SHP77 treated with DMSO at 0.1 percent for 48 hours (cell line): ENCODE data around the gene GSE1.
A peak's percentile ranks its signal among the peaks of the same experiment; 100 is the strongest.

ENCODE experiments used
- DNase-seq: peaks from one replicate; lab custom pipeline; 2025; lab: John Stamatoyannopoulos, UW

Gene GSE1

GRCh38 chr16:85605051-85605911 lies 7.8 kb upstream of the GSE1 start:
- DNase-seq: no peak

DNA sequence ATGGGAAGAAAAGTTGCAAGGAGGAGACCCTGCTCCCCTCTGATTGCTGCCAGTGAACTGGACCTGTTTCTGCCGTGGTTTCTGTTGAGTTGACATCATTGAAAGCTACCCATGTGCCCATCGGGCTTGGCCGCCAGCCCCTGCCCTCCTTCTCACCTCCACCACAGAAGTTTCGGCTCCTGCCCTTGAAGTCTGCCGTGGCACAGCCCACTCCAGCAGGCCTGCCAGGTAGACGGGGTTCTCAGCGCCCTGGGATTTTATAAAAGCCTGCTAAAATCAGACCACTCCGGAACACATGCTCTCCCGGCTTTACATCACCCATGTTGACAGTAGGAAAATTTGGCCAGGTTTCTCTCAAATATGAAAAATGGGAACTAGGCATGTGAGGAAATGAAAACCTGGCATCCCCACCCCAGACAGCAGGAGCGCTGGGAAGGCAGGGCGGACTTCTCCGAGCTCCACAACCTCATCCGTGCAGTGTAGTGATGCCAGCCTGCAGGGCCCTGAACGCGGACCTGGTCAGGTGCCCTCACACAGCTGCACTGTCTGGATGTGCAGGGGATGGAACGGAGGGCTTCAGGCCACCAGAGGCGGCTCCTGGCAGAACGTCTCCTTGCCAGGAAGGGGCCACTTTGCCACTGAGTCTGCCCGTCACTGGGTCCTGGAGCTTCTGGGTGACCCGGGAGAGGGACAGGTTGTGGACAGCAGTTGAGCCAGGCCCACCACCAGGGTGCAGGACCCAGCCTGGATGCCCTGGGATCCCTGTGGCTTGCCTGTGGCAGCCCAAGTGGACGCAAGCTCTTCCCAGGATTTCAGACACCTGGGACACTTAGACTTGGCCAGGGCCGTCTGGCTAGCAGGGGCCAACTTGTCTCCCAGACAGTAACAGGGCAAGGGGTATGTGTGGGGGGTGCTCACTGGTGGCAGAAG lies 6.9 kb upstream of the GSE1 start:
- no peak for DNase-seq

- DNase-seq: no peak
These were observed 6.2 kb upstream of the GSE1 start for GRCh38 chr16:85606904-85607303.

DNA sequence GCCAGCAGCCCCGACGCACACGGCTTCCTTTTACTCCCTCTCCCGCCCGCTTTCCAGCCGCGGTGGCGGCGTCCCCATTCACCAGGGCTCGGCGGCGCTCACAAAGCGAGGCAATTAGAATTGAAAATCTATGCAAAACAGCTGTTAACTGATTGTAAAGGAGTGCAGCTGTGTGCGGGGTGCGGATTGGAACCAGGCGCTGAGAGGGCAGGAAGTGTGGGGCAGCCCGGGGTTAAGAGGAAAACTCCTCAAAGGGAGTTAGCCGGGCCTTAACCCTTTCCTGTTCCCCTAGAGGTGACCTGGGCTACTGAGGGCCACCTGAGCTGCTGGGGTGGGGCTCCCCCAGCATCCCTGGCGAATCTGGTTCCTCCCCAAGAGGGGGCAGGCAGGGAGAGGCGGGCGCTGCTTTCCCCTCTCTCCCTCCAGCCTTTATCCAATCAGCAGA lies 5.8 kb upstream of the GSE1 start:
- DNase-seq: no peak

GRCh38 chr16:85607796-85608514 lies 5.2 kb upstream of the GSE1 start:
- DNase-seq: no peak

DNA sequence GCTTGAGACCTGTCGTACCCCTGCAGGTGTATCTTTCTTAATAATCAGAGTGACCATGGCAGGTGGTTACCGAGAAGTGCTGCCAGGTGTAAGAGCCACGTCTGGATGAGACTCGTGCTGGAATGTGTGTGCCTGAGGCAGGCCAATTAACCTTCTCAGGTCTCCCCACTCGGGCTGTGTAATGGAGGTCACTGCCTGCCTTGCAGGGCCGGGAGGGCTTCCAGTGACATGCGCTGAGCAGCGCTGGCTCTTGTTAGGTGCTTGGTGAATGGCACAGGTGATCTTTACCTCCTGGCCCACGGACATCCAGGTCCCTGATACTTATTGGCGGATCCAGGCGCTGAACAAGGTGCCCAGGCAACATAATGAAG lies 4.6 kb upstream of the GSE1 start:
- no peak for DNase-seq

DNA sequence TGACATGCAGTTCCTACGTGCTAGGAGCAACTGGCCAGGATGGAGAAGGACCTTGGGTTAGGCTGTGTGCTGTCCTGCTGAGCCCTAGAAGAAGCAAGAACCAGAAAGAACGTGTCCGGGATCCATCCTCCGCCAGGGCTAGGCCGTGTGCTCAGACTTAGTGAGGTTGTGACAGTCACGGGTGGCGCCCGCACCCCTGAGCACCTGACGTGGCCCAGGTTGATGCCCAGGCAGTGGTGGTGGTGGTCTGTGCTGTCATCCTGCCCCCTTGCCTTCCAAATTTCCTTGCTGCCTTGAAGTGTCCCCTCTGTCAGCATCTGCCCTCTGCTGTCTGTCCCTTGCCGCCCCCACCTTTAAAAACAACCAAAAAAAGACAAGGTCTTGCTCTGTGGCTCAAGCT lies 4.2 kb upstream of the GSE1 start:
- no peak for DNase-seq

- DNase-seq: no peak
These were observed 3.6 kb upstream of the GSE1 start for GRCh38 chr16:85609539-85609938.

DNA sequence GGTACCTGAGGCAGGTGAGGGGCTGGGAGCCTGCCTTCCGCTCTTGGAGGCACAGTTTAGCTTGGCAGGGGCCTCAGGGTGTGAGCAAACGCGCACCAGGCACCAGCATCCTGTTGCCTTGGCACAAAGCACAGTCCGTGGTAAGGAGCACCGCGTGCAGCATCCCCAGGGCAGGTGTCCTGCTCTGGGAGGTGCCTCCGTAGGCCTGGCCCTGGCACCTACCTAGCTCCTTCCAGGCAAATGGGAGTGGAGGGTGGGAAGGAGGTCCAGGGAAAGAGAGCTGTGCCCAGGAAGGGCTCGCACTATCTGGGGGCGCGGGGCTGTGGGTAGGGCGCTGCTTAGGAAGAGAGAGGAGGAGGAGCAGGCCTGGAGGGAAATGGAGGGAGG lies 3.1 kb upstream of the GSE1 start:
- DNase-seq: no peak

DNA sequence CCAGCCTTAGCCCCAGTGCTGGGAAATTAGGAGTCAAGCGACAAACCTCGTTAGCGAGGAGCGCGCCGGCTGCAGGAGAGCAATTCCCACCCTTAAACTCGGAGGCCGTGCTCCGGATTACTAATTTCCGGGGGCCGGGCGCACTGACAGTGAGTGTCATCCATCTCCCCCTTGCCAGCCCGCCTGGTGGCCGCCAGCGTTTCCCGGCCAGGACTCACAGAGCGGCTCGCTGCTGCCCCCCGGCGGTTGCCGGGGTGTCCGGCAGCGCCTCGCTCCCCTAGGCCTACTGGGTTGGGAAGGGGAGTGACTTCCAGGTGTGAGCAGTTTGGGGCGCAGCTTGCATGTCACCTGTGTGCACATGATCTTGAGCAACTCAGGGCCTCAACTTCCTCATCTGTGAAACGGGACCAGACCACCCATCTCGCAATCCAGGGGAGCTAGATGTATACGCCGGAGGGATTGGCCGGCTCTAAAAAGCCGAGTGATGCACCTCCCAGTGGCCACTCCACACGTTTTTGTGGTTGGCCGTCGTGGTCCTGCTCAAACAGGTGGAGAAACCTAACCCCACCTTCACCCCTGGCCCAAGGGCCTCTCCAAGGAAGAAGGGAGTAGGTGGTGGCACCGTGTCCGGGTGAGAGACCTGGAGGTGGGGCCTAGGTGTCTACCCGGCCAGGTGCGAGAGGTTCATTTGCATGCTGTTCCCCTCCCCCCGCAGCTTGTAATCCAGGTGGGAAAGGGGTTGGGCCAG lies 2.5 kb upstream of the GSE1 start:
- DNase-seq: peak; percentile 87

DNA sequence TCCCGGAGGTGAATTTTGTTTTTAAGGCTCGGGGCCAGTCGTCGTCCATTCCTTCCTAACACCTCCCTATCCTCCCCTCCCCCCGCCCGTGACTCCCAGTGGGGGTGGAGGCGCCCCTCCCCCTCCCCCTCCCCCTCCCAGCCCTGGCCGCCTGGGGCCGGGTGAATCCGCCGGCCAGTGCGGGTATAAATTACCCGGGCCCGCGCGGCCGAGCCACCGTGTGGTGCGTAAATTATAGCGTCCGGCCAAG lies 2.0 kb upstream of the GSE1 start:
- no peak for DNase-seq

DNA sequence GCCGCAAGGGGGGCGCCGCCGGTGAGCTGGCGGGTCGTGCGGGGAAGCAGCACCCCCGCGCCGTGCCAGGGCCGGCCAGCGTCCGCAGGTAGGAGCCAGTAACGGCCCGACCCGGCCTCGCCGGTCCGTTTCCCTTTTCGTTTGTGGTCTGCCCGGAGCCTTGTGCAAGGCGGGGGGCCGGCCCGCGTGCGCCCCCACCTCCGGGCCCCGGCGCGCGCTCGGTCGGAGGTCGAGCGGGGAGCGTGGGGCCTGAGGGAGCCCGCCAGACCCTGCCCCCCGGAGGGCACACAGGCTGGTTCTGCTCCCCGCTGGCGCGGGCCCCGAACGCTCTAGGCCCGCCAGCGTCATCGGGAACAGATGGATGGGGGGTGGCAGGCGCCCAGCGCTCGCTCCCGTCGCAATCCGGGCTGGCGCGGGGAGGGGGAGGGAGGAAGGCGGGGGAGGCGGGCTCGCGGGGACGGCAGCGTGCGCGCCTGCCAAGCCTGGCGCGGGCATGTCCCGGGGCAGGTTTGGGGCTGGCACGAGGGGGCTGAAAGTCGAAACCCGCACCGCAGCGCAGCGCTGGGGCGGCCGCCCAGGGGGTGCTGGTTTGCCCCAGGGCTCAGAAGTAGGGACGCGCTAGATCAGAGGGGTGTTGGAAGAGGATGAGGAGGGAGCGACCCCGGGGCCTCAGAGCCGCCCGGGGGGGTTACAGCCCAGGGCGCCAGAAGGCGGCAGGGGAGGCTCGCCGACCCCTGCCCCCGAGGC lies 1.5 kb upstream of the GSE1 start:
- peak; percentile 30 for DNase-seq

DNA sequence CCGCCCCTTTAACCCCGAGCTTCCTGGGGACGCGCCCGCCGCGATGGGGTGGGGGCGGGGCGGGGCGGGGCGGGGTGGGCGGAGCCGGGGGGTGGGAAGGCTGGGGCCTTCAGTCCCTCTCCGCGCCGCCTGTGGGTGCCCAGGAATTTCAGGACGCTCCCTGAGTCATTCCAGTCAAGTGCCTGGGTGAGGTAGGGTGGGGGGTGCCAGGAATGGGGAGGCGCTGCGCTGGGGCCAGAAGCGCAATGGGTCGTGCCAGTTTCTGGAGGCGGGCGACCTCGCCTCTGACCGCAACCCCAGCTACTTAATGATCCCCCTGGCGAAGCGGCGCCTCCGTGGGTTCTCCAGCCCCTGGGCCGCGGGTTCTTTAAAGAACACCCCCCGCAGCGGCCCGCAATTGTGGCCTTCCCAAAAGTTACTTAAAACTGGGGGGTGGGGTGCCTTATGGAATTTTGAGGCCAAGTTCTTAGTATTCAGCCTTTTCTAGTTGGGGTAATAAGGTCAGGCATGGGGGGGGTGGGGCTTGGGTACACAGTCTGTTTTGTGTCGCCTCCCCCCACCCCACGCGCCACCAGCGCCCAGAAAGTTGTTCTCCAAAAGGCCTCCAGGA lies 826 bp upstream of the GSE1 start:
- peak; percentile 33 for DNase-seq

GRCh38 chr16:85613604-85614337 lies 649 bp downstream of the GSE1 start:
- DNase-seq: peak; percentile 30

- DNase-seq: no peak
These were observed 1.4 kb downstream of the GSE1 start for GRCh38 chr16:85614338-85615013.

DNA sequence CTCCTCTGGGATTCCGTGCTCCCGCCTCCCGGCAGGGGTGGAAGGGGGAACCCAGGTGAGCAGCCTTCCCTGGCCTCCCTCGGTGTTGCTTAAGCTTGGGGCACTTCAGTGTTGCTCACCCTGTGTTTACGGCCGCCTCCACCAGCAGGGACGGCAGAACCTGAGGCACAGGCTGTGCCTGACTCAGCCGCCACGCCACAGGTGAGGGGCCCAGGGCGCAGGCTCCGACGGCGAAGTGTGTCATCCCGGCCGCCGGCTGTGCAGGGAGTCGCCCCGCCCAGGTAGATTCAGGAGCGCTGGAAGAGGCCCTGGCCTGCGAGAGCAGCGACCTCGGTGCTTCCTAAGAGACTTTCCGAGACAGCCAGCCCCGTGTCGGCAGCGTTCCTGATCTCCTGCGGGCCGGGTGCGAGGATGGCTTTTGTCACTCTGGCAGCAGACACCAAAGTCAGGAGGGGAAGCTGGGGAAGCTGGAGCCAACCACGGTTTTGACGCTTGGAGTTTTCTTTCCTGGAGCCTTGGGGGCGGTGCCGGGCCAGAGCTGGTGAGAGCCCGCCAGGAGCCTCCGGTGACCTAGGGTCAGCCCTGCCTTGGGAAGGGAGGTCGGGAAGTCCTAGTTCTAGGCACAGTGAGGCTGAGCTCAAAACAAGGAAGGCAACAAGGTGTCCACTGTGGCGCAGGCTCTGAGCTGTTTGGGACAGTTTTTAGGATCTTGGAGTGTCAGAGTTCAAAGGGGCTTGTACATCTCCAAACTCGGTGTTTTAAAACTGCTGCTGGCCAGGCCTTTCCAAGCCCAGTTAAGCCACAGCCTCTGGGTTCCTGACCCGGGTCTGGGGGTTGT lies 2.1 kb downstream of the GSE1 start:
- no peak for DNase-seq

- DNase-seq: peak; percentile 33
These were observed 2.9 kb downstream of the GSE1 start for GRCh38 chr16:85615852-85616606.
